ENCODE results near the gene CEP120. TPM values are rescaled to one million over a fixed set of nuclear protein-coding genes. Genes with fewer than 3 reads are reported as not detected.
"Not testable (repeated sequence)": the region's sequence is repeated elsewhere in the genome, so short reads cannot be mapped to it uniquely, and the experiment has no call there.

The CEP120 gene
- total RNA-seq = 35.7 and 36.5 TPM in 2 replicates

- intact Hi-C loops (cut with micrococcal nuclease) = loop anchor here (1.0 to 10.0 kb wide), 9 partner anchors 16 to 1461 kb away; partner anchors contain the start of genes CSNK1G3, SNX2 and SNX24
Measured at GRCh38 chr5:123423278-123424149, at the start of gene CEP120. CEP120 (minus strand) TSS chr5:123423403; CDS start chr5:123422998, 405 bp downstream.

- intact Hi-C loops (cut with micrococcal nuclease) = no loop called here
Measured at GRCh38 chr5:123472150-123472924, 49.1 kb upstream of the CEP120 start.

GRCh38 chr5:123471385-123471784 lies 48.2 kb upstream of the CEP120 start:
- intact Hi-C loops (cut with micrococcal nuclease) = no loop called here

- intact Hi-C loops (cut with micrococcal nuclease) = not testable (repeated sequence)
Measured at GRCh38 chr5:123466839-123467238, 43.6 kb upstream of the CEP120 start.

GRCh38 chr5:123460296-123460729 lies 37.1 kb upstream of the CEP120 start:
- intact Hi-C loops (cut with micrococcal nuclease) = no loop called here

GRCh38 chr5:123458994-123459393 lies 35.8 kb upstream of the CEP120 start:
- intact Hi-C loops (cut with micrococcal nuclease) = not testable (repeated sequence)

GRCh38 chr5:123456242-123456641 lies 33.0 kb upstream of the CEP120 start:
- intact Hi-C loops (cut with micrococcal nuclease) = no loop called here

- intact Hi-C loops (cut with micrococcal nuclease) = no loop called here
Measured at GRCh38 chr5:123455640-123456039, 32.4 kb upstream of the CEP120 start.

- intact Hi-C loops (cut with micrococcal nuclease) = no loop called here
Measured at GRCh38 chr5:123455095-123455494, 31.9 kb upstream of the CEP120 start.

GRCh38 chr5:123454259-123454911 lies 31.2 kb upstream of the CEP120 start:
- intact Hi-C loops (cut with micrococcal nuclease) = no loop called here

GRCh38 chr5:123452401-123452800 lies 29.2 kb upstream of the CEP120 start:
- intact Hi-C loops (cut with micrococcal nuclease) = no loop called here

- intact Hi-C loops (cut with micrococcal nuclease) = no loop called here
Measured at GRCh38 chr5:123451047-123451446, 27.8 kb upstream of the CEP120 start.

- intact Hi-C loops (cut with micrococcal nuclease) = no loop called here
Measured at GRCh38 chr5:123450640-123451039, 27.4 kb upstream of the CEP120 start.

GRCh38 chr5:123450114-123450513 lies 26.9 kb upstream of the CEP120 start:
- intact Hi-C loops (cut with micrococcal nuclease) = no loop called here

- intact Hi-C loops (cut with micrococcal nuclease) = no loop called here
Measured at GRCh38 chr5:123449424-123449974, 26.3 kb upstream of the CEP120 start.

- intact Hi-C loops (cut with micrococcal nuclease) = loop anchor here (1.0 kb wide), 3 partner anchors 9 to 64 kb away; partner anchors contain the start of genes CEP120 and CSNK1G3
Measured at GRCh38 chr5:123448743-123449142, 25.5 kb upstream of the CEP120 start.

GRCh38 chr5:123448017-123448617 lies 24.9 kb upstream of the CEP120 start:
- intact Hi-C loops (cut with micrococcal nuclease) = loop anchor here (1.0 kb wide), 3 partner anchors 9 to 64 kb away; partner anchors contain the start of genes CEP120 and CSNK1G3

- intact Hi-C loops (cut with micrococcal nuclease) = no loop called here
Measured at GRCh38 chr5:123444016-123444415, 20.8 kb upstream of the CEP120 start.

GRCh38 chr5:123441408-123441807 lies 18.2 kb upstream of the CEP120 start:
- intact Hi-C loops (cut with micrococcal nuclease) = no loop called here

- intact Hi-C loops (cut with micrococcal nuclease) = no loop called here
Measured at GRCh38 chr5:123440456-123441181, 17.4 kb upstream of the CEP120 start.

Measured in T-helper 2 cell treated with Interferon-gamma antibody and Interleukin-4, amounts not matched to agents 100 ng/mL and 5 ng/mL, for 36 hours (primary cell).